IMR-90 (cell line): Measurements from ENCODE around the gene PPP1R13B.

Experiments used
- BHLHE40 ChIP-seq: fragments of 150-350 bp; IDR thresholded peaks from 2 replicates; pipeline ENCODE4 v1.6.1; 2016; ENCODE audit warnings: mild to moderate bottlenecking, low read depth, low read length
- CHD1 ChIP-seq: IDR thresholded peaks from 2 replicates; pipeline ENCODE4 v1.6.1; 2012; ENCODE audit warnings: low read depth, low read length, improper control_type of control experiment
- CTCF ChIP-seq: conservative IDR thresholded peaks from 2 replicates; pipeline ENCODE4 v1.5.1; 2012; ENCODE audit warnings: mild to moderate bottlenecking, low read depth, low read length, improper control_type of control experiment
- MXI1 ChIP-seq: IDR thresholded peaks from 2 replicates; pipeline ENCODE4 v1.6.1; 2012; ENCODE audit warnings: low read depth, mild to moderate bottlenecking, low read length, moderate library complexity, borderline replicate concordance
- POLR2A ChIP-seq: IDR thresholded peaks from 2 replicates; pipeline ENCODE4 v1.6.1; 2012; ENCODE audit warnings: mild to moderate bottlenecking, low read depth, low read length
- RCOR1 ChIP-seq: IDR thresholded peaks from 2 replicates; pipeline ENCODE4 v1.6.1; 2012; ENCODE audit warnings: mild to moderate bottlenecking, low read length, improper control_type of control experiment; ENCODE audit not compliant: insufficient replicate concordance
- SMC3 ChIP-seq: fragments of 150-350 bp; IDR thresholded peaks from 2 replicates; pipeline ENCODE4 v1.6.1; 2016; ENCODE audit warnings: low read depth, mild to moderate bottlenecking, antibody characterized with exemption, low read length, moderate library complexity
- USF2 ChIP-seq: fragments of 150-350 bp; IDR thresholded peaks from 2 replicates; pipeline ENCODE4 v1.6.1; 2017; ENCODE audit warnings: mild to moderate bottlenecking, antibody characterized with exemption, low read length, low read depth

GRCh38 chr14:103834956-103835355 is 12.4 kb downstream of the PPP1R13B start:
- TF ChIP-seq CTCF (no peak), CHD1 (no peak), USF2 (no peak), POLR2A (no peak), RCOR1 (no peak), MXI1 (no peak), SMC3 (no peak), BHLHE40 (no peak)
